Rectal smooth muscle tissue (tissue), 1 donor: ENCODE data around the gene ATP8B4.
"Not testable (repeated sequence)": the region's sequence is repeated elsewhere in the genome, so short reads cannot be mapped to it uniquely, and the experiment has no call there.

ENCODE experiments used
- H3K27ac ChIP-seq: one replicate; pipeline ENCODE4 v1.7.0; 2013; ENCODE audit warnings: low read depth, low read length, inconsistent platforms
- H3K27me3 ChIP-seq: one replicate; pipeline ENCODE4 v1.7.0; 2013; ENCODE audit warnings: low read length; ENCODE audit not compliant: control insufficient read depth, insufficient read depth
- H3K36me3 ChIP-seq: one replicate; pipeline ENCODE4 v1.7.0; 2013; ENCODE audit warnings: low read length; ENCODE audit not compliant: control insufficient read depth, insufficient read depth
- H3K4me1 ChIP-seq: one replicate; pipeline ENCODE4 v1.7.0; 2013; ENCODE audit warnings: low read length; ENCODE audit not compliant: control insufficient read depth, insufficient read depth
- H3K4me3 ChIP-seq: one replicate; pipeline ENCODE4 v1.7.0; 2013; ENCODE audit warnings: low read length
- H3K9ac ChIP-seq: one replicate; pipeline ENCODE4 v1.7.0; 2013; ENCODE audit warnings: low read length

Gene ATP8B4, protein sequence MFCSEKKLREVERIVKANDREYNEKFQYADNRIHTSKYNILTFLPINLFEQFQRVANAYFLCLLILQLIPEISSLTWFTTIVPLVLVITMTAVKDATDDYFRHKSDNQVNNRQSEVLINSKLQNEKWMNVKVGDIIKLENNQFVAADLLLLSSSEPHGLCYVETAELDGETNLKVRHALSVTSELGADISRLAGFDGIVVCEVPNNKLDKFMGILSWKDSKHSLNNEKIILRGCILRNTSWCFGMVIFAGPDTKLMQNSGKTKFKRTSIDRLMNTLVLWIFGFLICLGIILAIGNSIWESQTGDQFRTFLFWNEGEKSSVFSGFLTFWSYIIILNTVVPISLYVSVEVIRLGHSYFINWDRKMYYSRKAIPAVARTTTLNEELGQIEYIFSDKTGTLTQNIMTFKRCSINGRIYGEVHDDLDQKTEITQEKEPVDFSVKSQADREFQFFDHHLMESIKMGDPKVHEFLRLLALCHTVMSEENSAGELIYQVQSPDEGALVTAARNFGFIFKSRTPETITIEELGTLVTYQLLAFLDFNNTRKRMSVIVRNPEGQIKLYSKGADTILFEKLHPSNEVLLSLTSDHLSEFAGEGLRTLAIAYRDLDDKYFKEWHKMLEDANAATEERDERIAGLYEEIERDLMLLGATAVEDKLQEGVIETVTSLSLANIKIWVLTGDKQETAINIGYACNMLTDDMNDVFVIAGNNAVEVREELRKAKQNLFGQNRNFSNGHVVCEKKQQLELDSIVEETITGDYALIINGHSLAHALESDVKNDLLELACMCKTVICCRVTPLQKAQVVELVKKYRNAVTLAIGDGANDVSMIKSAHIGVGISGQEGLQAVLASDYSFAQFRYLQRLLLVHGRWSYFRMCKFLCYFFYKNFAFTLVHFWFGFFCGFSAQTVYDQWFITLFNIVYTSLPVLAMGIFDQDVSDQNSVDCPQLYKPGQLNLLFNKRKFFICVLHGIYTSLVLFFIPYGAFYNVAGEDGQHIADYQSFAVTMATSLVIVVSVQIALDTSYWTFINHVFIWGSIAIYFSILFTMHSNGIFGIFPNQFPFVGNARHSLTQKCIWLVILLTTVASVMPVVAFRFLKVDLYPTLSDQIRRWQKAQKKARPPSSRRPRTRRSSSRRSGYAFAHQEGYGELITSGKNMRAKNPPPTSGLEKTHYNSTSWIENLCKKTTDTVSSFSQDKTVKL

DNA sequence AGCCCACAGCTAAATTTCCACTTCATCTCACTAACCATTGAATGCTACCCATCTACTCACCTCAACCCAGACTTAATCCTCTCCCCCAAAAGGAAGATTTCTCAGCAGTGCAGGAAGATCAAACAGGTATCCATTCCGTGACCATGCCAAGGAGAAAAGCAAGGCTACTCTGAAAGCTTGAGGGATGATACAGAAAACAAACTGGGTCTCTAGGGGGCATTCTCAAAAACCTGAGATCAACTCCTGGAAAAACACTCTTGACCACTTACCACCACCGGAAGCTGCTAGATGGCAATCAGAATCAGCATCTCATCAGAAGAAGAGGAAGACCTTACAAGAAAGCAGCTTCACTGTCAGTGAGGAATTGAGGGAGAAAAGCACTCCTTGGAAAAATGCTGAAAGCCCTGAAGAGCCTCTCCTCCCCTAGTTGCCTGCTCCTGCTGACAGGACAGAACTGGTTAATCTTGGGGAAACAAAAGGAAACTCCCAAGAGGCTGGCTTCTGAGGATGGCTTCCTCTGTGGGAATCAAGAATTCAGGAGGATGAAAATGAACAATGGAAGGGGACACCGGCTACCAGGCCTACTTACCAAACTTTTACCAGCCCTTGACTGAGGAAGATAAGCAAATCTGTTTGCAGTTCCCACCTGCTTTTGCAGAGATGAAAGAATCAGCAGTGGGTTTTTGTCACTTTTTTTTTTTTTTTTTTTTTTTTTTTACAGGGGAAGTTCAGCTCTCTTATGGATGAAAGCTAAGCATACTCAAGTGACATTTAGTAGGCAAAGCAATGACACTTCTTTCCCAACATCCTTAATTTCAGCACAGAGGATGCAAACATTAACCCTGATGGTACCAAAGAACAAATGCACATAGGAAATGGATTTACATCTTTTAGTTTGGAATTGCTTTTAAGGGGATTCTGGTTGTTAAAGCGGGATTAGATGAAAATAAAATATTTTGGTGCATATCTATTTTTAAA is at the start of gene ATP8B4:
Gene ATP8B4 (minus strand): TSS at position 171 of the 978 bp plus-strand sequence. CDS start 12,267 bp downstream, outside the sequence.
- no peaks in the 10 kb centered on the region for H3K36me3 ChIP-seq
- H3K4me1 ChIP-seq: no peaks in the 10 kb centered on the region
- no peak within 1 kb of the TSS for H3K27ac ChIP-seq
- no peaks in the 10 kb centered on the region for H3K27me3 ChIP-seq
- H3K4me3 ChIP-seq: no peak within 1 kb of the TSS
- no peak within 1 kb of the TSS for H3K9ac ChIP-seq

DNA sequence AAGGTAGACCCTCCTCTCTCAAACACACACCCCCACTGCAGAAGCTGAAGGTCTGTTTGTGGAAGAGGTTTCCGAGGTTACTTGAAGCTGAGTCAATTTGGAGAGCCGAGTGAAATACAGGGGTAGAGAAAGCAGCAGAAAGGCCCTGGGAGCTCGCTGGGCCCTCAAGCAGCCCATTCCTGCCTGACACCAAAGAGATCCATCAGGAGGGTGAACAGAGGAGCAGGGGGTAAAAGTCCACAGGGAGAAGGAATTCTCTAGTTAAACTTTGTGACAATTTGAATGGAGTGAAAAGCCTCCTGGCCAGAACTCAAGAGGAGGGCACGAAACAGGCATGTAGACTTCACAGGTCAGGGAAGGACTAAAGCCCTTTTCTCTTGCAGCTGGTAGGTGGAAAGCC is 49.3 kb upstream of the ATP8B4 start:
- no peak overlapping the region for H3K4me3 ChIP-seq
- H3K4me1 ChIP-seq: no peaks in the 10 kb centered on the region
- no peaks in the 10 kb centered on the region for H3K27me3 ChIP-seq
- H3K9ac ChIP-seq: no peak overlapping the region
- H3K36me3 ChIP-seq: no peaks in the 10 kb centered on the region
- H3K27ac ChIP-seq: no peak overlapping the region

DNA sequence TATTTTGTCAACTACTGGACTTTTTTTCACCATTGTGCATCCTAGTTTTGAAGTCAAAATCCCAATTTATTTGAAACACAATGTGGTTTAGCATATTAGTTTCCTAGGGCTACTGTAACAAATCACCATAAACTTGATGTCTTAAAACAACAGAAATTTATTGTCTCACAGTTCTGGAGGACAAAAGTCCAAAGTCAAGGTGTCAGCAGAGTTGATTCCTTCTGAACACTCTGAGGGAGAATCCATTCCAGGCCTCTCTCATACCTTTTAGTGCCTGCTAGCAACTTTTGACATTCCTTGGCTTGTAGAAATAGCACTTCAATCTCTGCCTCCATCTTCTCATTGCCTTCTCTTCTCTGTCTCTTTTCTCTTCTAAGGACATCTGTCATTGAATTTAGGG is 48.1 kb upstream of the ATP8B4 start:
- Histone ChIP-seq H3K4me3 (no peak overlapping the region), H3K36me3 (no peaks in the 10 kb centered on the region), H3K27ac (no peak overlapping the region), H3K27me3 (no peaks in the 10 kb centered on the region), H3K9ac (no peak overlapping the region), H3K4me1 (no peaks in the 10 kb centered on the region)

DNA sequence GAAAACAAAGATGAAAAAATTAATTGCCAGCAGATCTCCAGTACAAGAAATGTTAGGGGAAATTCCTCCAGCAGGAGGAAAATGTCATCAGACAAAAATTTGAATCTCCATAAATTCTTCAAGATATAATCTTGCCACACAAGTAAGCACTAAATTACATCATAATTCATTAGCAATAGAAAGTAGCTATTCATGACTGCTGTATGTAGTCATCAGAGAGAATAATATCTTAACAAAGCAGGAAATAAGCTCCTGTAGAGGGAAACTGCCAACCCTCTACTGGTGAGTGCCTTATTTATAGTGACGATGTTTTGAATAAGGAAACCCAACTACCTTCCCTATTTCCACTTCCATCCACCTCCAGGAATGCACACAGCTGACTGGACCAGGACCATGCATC is 47.2 kb upstream of the ATP8B4 start:
- Histone ChIP-seq H3K4me1 (no peaks in the 10 kb centered on the region), H3K4me3 (no peak overlapping the region), H3K27ac (no peak overlapping the region), H3K27me3 (no peaks in the 10 kb centered on the region), H3K36me3 (no peaks in the 10 kb centered on the region), H3K9ac (no peak overlapping the region)

DNA sequence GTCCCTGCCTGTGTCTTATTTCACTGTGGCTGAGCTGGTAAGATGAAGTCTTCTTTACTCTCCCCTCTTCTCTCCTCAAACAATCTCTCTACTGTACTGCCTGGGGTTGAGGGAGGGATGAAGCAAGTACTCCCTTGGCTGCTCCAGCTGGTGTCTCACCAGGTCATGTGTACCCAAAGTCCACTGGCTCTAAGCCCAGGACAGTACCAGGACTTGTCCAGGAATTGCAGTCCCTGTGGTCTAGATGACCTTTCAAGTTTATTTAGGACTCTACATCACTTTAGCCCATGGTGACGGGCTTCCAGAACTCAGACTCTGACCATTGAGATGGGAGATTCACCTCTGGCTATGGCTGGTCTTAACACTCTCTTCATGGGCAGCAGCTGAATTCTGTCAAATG is 45.4 kb upstream of the ATP8B4 start:
- Histone ChIP-seq H3K27me3 (no peaks in the 10 kb centered on the region), H3K4me3 (no peak overlapping the region), H3K36me3 (no peaks in the 10 kb centered on the region), H3K9ac (no peak overlapping the region), H3K27ac (no peak overlapping the region), H3K4me1 (no peaks in the 10 kb centered on the region)

DNA sequence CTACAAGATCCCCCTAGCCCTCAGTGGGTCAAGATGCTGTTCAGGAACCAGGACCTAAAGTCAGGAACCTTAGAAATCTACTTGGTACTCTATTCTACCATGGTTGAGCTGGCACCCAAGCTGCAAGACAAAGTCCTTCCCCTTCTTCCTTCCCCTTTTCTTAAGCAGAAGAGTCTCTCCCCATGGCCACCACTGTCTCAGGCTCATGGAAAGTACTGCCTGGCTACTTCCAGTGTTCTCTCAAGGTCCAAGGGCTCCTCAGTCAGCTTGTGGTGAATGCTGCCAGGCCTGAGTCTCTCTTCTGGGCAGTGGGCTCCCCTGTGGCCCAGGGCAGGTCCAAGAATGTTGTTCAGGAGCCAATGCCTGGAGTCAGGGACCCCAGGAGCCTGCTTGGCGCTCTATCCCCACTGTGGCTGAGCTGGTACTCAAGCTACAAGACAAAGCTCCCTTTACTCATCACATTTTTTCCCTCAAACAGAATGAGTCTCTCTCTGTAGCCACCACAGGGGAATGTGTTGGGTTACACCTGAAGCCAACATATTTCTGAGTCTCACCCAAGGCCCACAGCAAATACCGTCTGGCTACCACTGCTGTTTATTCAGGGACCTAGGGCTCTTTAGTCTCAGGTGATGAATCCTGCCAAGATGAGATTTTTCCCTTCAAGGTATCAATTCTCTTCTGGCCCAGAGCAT is 44.8 kb upstream of the ATP8B4 start:
- Histone ChIP-seq H3K36me3 (no peaks in the 10 kb centered on the region), H3K27me3 (no peaks in the 10 kb centered on the region), H3K27ac (no peak overlapping the region), H3K9ac (no peak overlapping the region), H3K4me3 (no peak overlapping the region), H3K4me1 (no peaks in the 10 kb centered on the region)

DNA sequence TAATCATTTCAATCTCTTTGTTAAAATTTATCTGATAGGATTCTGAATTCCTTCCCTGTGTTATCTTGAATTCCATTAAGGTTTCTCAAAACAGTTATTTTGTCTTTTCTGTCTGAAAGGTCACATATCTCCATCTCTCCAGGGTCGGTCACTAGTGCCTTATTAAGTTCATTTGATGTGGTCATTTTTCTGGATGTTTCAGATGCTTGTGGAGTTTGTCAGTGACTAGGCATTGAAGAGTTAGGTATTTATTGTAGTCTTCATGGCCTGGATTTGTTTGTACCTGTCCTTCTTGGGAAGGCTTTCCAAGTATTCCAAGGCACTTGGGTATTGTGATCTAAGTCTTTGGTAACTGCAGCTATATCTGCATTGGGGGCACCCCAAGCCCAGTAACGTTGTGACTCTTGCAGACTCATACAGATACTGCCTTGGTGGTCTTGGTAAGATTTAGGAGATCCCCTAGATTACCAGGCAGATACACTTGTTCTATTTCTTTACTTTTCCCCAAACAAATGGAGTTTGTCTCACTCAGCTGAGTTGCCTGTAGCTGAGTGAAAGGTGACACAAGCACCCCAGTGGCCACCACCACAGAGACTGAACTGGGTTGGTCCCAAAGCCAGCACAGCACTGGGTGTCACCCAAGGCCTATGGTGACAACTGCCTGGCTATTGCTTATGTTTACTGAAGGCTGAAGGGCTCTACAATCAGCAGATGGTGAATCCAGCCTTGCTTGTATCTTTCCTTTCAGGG is 44.1 kb upstream of the ATP8B4 start:
- Histone ChIP-seq H3K27ac (no peak overlapping the region), H3K36me3 (no peaks in the 10 kb centered on the region), H3K27me3 (no peaks in the 10 kb centered on the region), H3K4me1 (no peaks in the 10 kb centered on the region), H3K9ac (no peak overlapping the region), H3K4me3 (no peak overlapping the region)

DNA sequence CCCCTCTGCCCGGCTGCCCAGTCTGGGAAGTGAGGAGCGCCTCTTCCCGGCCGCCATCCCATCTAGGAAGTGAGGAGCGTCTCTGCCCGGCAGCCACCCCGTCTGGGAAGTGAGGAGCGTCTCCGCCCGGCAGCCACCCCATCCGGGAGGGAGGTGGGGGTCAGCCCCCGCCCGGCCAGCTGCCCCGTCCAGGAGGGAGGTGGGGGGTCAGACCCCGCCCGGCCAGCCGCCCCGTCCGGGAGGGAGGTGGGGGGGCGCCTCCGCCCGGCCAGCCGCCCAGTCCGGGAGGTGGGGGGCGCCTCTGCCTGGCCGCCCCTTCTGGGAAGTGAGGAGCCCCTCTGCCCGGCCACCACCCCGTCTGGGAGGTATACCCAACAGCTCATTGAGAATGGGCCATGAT is 39.2 kb upstream of the ATP8B4 start:
- not testable (repeated sequence) for H3K4me1 ChIP-seq, H3K36me3 ChIP-seq, H3K4me3 ChIP-seq, H3K27me3 ChIP-seq, H3K9ac ChIP-seq, H3K27ac ChIP-seq

DNA sequence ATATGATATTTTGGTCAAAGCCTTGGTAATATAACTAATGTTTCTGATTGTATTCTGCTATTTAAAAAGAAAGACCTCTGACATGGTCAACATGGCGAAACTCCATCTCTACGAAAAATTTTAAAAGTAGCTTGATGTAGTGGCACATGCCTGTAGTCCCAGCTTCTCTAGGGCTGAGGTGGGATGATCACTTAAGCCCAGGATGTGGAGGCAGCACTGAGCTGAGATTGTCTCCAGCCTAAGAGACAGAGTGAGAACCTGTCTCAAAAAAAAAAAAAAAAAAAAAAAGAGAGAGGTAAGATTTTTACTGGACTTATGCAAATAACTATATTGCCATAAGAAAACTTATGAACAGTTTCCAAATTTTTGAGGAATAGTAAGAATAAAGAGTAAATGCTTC is 32.4 kb upstream of the ATP8B4 start:
- Histone ChIP-seq H3K27ac (no peak overlapping the region), H3K27me3 (no peaks in the 10 kb centered on the region), H3K4me1 (no peaks in the 10 kb centered on the region), H3K9ac (no peak overlapping the region), H3K36me3 (no peaks in the 10 kb centered on the region), H3K4me3 (no peak overlapping the region)

DNA sequence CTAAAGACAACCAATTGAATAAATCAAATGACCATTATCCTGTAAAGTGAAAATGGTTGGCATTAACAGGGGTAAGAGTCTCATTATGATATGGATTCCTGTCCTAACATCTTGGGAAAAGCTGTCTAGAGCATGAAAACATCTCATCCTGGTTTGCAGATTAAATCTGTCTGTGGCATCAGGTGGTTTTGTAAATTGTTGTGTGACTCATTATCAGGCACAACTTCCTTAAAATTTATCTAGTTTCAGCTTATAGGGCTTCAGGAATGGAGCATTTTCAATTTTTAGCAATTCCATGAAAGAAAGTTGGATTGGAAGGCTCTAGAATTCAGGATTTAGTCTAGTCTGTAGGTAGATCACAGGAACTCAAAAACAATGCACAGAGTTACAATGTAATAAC is 31.8 kb upstream of the ATP8B4 start:
- Histone ChIP-seq H3K27me3 (no peaks in the 10 kb centered on the region), H3K4me3 (no peak overlapping the region), H3K27ac (no peak overlapping the region), H3K4me1 (no peaks in the 10 kb centered on the region), H3K36me3 (no peaks in the 10 kb centered on the region), H3K9ac (no peak overlapping the region)

DNA sequence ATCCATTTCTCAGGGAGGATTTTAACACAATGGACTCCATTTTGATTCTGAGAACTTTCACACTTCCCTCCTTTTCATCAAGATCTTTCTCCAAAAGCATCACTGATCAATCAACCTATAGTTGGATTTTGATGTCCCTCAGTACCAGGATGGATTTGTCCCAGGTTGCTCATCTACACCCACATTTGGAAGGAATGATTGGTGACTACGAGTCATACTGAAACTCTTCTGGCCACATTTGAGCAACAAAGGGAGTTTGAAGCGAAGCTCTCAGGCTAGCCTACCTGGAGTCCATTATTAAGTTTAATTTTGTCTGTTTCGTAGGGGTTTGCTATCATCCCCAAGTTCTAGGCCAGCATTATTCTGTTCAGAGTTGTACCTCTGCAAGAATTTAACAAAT is 31.3 kb upstream of the ATP8B4 start:
- Histone ChIP-seq H3K27me3 (no peaks in the 10 kb centered on the region), H3K36me3 (no peaks in the 10 kb centered on the region), H3K4me3 (no peak overlapping the region), H3K9ac (no peak overlapping the region), H3K27ac (no peak overlapping the region), H3K4me1 (no peaks in the 10 kb centered on the region)
